HepG2 (cell line): Measurements from ENCODE around the gene GLRA1. TPM values are rescaled to one million over a fixed set of nuclear protein-coding genes. Genes with fewer than 3 reads are reported as not detected.
A peak's percentile ranks its signal among the peaks of the same experiment; 100 is the strongest.

Experiments used
- ATF6 ChIP-seq: sonication (generic); formaldehyde crosslinking; conservative IDR thresholded peaks from 2 replicates; pipeline ENCODE4 v1.4.0; 2020; ENCODE audit warnings: missing genetic modification reagents
- CENPX ChIP-seq: sonication (generic); formaldehyde crosslinking; IDR thresholded peaks from 2 replicates; pipeline ENCODE4 v1.9.0; 2021; ENCODE audit warnings: mild to moderate bottlenecking, missing genetic modification reagents, moderate library complexity
- GRHL1 ChIP-seq: sonication (generic); formaldehyde crosslinking; conservative IDR thresholded peaks from 2 replicates; pipeline ENCODE4 v1.8.0; 2022; ENCODE audit warnings: missing genetic modification reagents
- HCFC1 ChIP-seq: fragments of 150-350 bp; IDR thresholded peaks from 2 replicates; pipeline ENCODE4 v1.6.1; 2014; ENCODE audit warnings: low read depth, low read length
- KLF16 ChIP-seq, 2 experiments: sonication (generic) in 1 of 2; formaldehyde crosslinking in 1 of 2; IDR thresholded peaks; 2 replicates each; pipeline versions ENCODE4 v1.6.1 to v1.8.0; 2016 to 2023; ENCODE audit warnings: missing genetic modification reagents in 2 of 2, missing compliant biosample characterization in 1 of 2
- MBD4 ChIP-seq: IDR thresholded peaks from 2 replicates; pipeline ENCODE4 v1.6.1; 2012; ENCODE audit warnings: low read length, inconsistent platforms, borderline replicate concordance
- NCOA5 ChIP-seq: sonication (generic); formaldehyde crosslinking; IDR thresholded peaks from 2 replicates; pipeline ENCODE4 v1.4.0; 2020; ENCODE audit warnings: missing genetic modification reagents
- NFAT5 ChIP-seq: sonication (generic); formaldehyde crosslinking; IDR thresholded peaks from 2 replicates; pipeline ENCODE4 v1.4.0; 2020; ENCODE audit warnings: missing genetic modification reagents
- NFE2L1 ChIP-seq: sonication (generic); formaldehyde crosslinking; IDR thresholded peaks from 2 replicates; pipeline ENCODE4 v1.4.0; 2020; ENCODE audit warnings: missing genetic modification reagents, mild to moderate bottlenecking, borderline replicate concordance
- NFKBIZ ChIP-seq: IDR thresholded peaks from 2 replicates; pipeline ENCODE4 v1.6.1; 2018; ENCODE audit warnings: missing genetic modification reagents, missing compliant biosample characterization
- NR2C2 ChIP-seq: sonication (generic); formaldehyde crosslinking; IDR thresholded peaks from 2 replicates; pipeline ENCODE4 v1.4.0; 2020; ENCODE audit warnings: missing genetic modification reagents, mild to moderate bottlenecking, moderate library complexity, borderline replicate concordance
- NR2F1 ChIP-seq, 2 experiments: fragments of 450-650 bp in 1 of 2; formaldehyde crosslinking in 1 of 2; IDR thresholded peaks; 2 replicates each; pipeline versions ENCODE4 v1.5.0 to v1.6.1; 2016 to 2020; ENCODE audit warnings: mild to moderate bottlenecking in 1 of 2, missing compliant biosample characterization in 1 of 2, missing genetic modification reagents in 1 of 2, moderate library complexity in 1 of 2
- PAX8 ChIP-seq: sonication (generic); formaldehyde crosslinking; IDR thresholded peaks from 2 replicates; pipeline ENCODE4 v1.8.0; 2022; ENCODE audit warnings: mild to moderate bottlenecking, missing genetic modification reagents, borderline replicate concordance
- PLRG1 ChIP-seq: fragments of 450-650 bp; conservative IDR thresholded peaks from 2 replicates; pipeline ENCODE4 v1.6.1; 2016
- SCMH1 ChIP-seq: sonication (generic); formaldehyde crosslinking; IDR thresholded peaks from 2 replicates; pipeline ENCODE4 v1.9.0; 2021; ENCODE audit warnings: missing genetic modification reagents, mild to moderate bottlenecking, borderline replicate concordance
- ZMYM2 ChIP-seq: sonication (generic); formaldehyde crosslinking; IDR thresholded peaks from 2 replicates; pipeline ENCODE4 v1.8.0; 2022; ENCODE audit warnings: mild to moderate bottlenecking, missing genetic modification reagents
- ZNF17 ChIP-seq: sonication (generic); formaldehyde crosslinking; IDR thresholded peaks from 2 replicates; pipeline ENCODE4 v1.5.0; 2020; ENCODE audit warnings: mild to moderate bottlenecking, missing genetic modification reagents
- ZNF30 ChIP-seq: sonication (generic); formaldehyde crosslinking; IDR thresholded peaks from 2 replicates; pipeline ENCODE4 v1.5.0; 2020; ENCODE audit warnings: mild to moderate bottlenecking, missing genetic modification reagents
- ZNF431 ChIP-seq: sonication (generic); formaldehyde crosslinking; IDR thresholded peaks from 2 replicates; pipeline ENCODE4 v1.9.0; 2022; ENCODE audit warnings: missing genetic modification reagents, low read depth, mild to moderate bottlenecking, borderline replicate concordance
- polyA plus RNA-seq, 8 experiments: library from polyadenylated mRNA; depleted of rRNA in 3 of 8; stranded (reverse) in 7 of 8; unstranded in 1 of 8; fragments of >200 nt; fragmentation: Illumina TruSeq in 4 of 8; extraction: Trizol in 4 of 8; gene quantifications; 2 replicates each; pipeline versions ENCODE4 v1.2.1 to v1.2.3, GENCODE V29; 2011 to 2016; ENCODE audit warnings: low read depth in 4 of 8, missing spikeins in 1 of 8, mixed read lengths in 1 of 8; ENCODE audit not compliant: insufficient read depth in 1 of 8
- total RNA-seq, 5 experiments: library from RNA; depleted of rRNA; stranded (reverse); fragments of >200 nt; fragmentation: Illumina TruSeq; extraction: Trizol; gene quantifications; 2 replicates each; pipeline ENCODE4 v1.2.3, GENCODE V29; 2016; ENCODE audit warnings: low read depth in 1 of 5

GLRA1 gene
- total and polyA plus RNA-seq, 2 of the 13 experiments (the other 11 are each of a cell fraction or from before 2014, with no cell fraction given) = not detected

GRCh38 chr5:151924564-151925301 is at the start of gene GLRA1 (continued):
- peak; percentile 100 for TF ChIP-seq NFAT5 (CRISPR knock-in tag)
- TF ChIP-seq SCMH1 (CRISPR knock-in tag) = peak; percentile 91
- TF ChIP-seq NCOA5 (CRISPR knock-in tag) = peak; percentile 98
- TF ChIP-seq PAX8 = peak; percentile 100; the same call in 1 of the 2 replicates
- TF ChIP-seq ZNF431 (CRISPR knock-in tag) = peak; percentile 100
- no peak for TF ChIP-seq MBD4
- peak; percentile 96 to 100; a peak in 3 of 4 replicates for TF ChIP-seq KLF16 (CRISPR knock-in tag; IDR thresholded peaks at IDR 0.05)
- TF ChIP-seq ZNF30 (CRISPR knock-in tag) = peak; percentile 99
- peak; percentile 27 to 76; a peak in 2 of 4 replicates for TF ChIP-seq NR2F1 (CRISPR knock-in tag; IDR thresholded peaks at IDR 0.05)
- peak; percentile 70 for TF ChIP-seq NR2C2 (CRISPR knock-in tag)
- TF ChIP-seq PLRG1 = no peak
- TF ChIP-seq ATF6 (CRISPR knock-in tag) = peak; percentile 100
- no peak for TF ChIP-seq HCFC1
- TF ChIP-seq NFKBIZ (CRISPR knock-in tag) = peak; percentile 100
- TF ChIP-seq CENPX (CRISPR knock-in tag) = peak; percentile 95; the same call in 1 of the 2 replicates
- TF ChIP-seq ZNF17 (CRISPR knock-in tag) = peak; percentile 98
- peak; percentile 95 for TF ChIP-seq NFE2L1 (CRISPR knock-in tag)
- no peak for TF ChIP-seq GRHL1
- TF ChIP-seq ZMYM2 (CRISPR knock-in tag) = peak; percentile 69; the same call in 1 of the 2 replicates
